GM18867 (cell line): ENCODE measurements around the gene ARHGAP42.
"Not testable (repeated sequence)": the region's sequence is repeated elsewhere in the genome, so short reads cannot be mapped to it uniquely, and the experiment has no call there.

ENCODE experiments used
- ATAC-seq: cut with Tn5 transposase; IDR thresholded peaks from one replicate; pipeline ENCODE4 v1.9.1; 2021; ENCODE audit warnings: mild to moderate bottlenecking, moderate library complexity; ENCODE audit not compliant: unreplicated experiment

The ARHGAP42 gene

GRCh38 chr11:100687054-100687629, at the start of gene ARHGAP42:
Gene ARHGAP42, plus strand, starts transcription at chr11:100687288. Its CDS starts 391 bp downstream, at chr11:100687679.
- peak; percentile 75 for ATAC-seq

- no peak for ATAC-seq
Measured at GRCh38 chr11:100637706-100638105, 49.4 kb upstream of the ARHGAP42 start.

GRCh38 chr11:100638648-100639047, 48.4 kb upstream of the ARHGAP42 start:
- ATAC-seq = peak; percentile 79

GRCh38 chr11:100639140-100639539, 47.9 kb upstream of the ARHGAP42 start:
- no peak for ATAC-seq

GRCh38 chr11:100640071-100640470, 47.0 kb upstream of the ARHGAP42 start:
- no peak for ATAC-seq

- ATAC-seq = no peak
Measured at GRCh38 chr11:100640646-100641045, 46.4 kb upstream of the ARHGAP42 start.

GRCh38 chr11:100641456-100641855, 45.6 kb upstream of the ARHGAP42 start:
- ATAC-seq = no peak

- no peak for ATAC-seq
Measured at GRCh38 chr11:100646545-100646944, 40.5 kb upstream of the ARHGAP42 start.

- no peak for ATAC-seq
Measured at GRCh38 chr11:100647861-100648260, 39.2 kb upstream of the ARHGAP42 start.

GRCh38 chr11:100663583-100663982, 23.5 kb upstream of the ARHGAP42 start:
- ATAC-seq = no peak

- ATAC-seq = no peak
Measured at GRCh38 chr11:100663996-100664395, 23.1 kb upstream of the ARHGAP42 start.

- ATAC-seq = not testable (repeated sequence)
Measured at GRCh38 chr11:100666816-100667215, 20.3 kb upstream of the ARHGAP42 start.

GRCh38 chr11:100667449-100667848, 19.6 kb upstream of the ARHGAP42 start:
- ATAC-seq = no peak

- ATAC-seq = no peak
Measured at GRCh38 chr11:100670140-100670539, 16.9 kb upstream of the ARHGAP42 start.

GRCh38 chr11:100671471-100671870, 15.6 kb upstream of the ARHGAP42 start:
- no peak for ATAC-seq

- no peak for ATAC-seq
Measured at GRCh38 chr11:100672498-100673033, 14.5 kb upstream of the ARHGAP42 start.

- ATAC-seq = no peak
Measured at GRCh38 chr11:100673063-100673462, 14.0 kb upstream of the ARHGAP42 start.

GRCh38 chr11:100674212-100674611, 12.9 kb upstream of the ARHGAP42 start:
- ATAC-seq = no peak

GRCh38 chr11:100675115-100675650, 11.9 kb upstream of the ARHGAP42 start:
- ATAC-seq = no peak

GRCh38 chr11:100676901-100677300, 10.2 kb upstream of the ARHGAP42 start:
- ATAC-seq = no peak

- ATAC-seq = no peak
Measured at GRCh38 chr11:100677796-100678195, 9.3 kb upstream of the ARHGAP42 start.

- no peak for ATAC-seq
Measured at GRCh38 chr11:100680070-100680469, 7.0 kb upstream of the ARHGAP42 start.

- ATAC-seq = peak; percentile 98
Measured at GRCh38 chr11:100681064-100681502, 6.0 kb upstream of the ARHGAP42 start.
